Measurements from ENCODE around the gene RBFOX1. TPM values are rescaled to one million over a fixed set of nuclear protein-coding genes. Genes with fewer than 3 reads are reported as not detected.

Gene RBFOX1
- polyA plus RNA-seq, 1 donor from 2014 or later, result 56.8 TPM

DNA sequence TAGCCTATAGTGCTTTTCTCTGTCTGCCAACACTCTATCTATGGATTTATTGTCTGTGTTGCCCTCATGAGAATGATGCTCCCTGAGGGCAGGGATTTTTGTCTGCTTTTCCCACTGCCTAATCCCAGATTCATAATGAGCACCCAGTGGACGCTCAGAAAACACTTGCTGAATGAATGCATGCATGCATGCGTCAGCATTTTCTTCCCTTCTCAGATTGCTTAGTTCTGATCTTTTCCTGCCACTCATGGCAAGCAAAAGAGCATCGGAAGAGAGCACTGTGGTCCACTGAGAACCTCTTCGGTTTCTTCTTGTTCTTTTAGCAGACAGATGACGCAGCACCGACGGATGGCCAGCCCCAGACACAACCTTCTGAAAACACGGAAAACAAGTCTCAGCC, 246.8 kb downstream of the RBFOX1 start:
- TF ChIP-seq, protein P1, sequence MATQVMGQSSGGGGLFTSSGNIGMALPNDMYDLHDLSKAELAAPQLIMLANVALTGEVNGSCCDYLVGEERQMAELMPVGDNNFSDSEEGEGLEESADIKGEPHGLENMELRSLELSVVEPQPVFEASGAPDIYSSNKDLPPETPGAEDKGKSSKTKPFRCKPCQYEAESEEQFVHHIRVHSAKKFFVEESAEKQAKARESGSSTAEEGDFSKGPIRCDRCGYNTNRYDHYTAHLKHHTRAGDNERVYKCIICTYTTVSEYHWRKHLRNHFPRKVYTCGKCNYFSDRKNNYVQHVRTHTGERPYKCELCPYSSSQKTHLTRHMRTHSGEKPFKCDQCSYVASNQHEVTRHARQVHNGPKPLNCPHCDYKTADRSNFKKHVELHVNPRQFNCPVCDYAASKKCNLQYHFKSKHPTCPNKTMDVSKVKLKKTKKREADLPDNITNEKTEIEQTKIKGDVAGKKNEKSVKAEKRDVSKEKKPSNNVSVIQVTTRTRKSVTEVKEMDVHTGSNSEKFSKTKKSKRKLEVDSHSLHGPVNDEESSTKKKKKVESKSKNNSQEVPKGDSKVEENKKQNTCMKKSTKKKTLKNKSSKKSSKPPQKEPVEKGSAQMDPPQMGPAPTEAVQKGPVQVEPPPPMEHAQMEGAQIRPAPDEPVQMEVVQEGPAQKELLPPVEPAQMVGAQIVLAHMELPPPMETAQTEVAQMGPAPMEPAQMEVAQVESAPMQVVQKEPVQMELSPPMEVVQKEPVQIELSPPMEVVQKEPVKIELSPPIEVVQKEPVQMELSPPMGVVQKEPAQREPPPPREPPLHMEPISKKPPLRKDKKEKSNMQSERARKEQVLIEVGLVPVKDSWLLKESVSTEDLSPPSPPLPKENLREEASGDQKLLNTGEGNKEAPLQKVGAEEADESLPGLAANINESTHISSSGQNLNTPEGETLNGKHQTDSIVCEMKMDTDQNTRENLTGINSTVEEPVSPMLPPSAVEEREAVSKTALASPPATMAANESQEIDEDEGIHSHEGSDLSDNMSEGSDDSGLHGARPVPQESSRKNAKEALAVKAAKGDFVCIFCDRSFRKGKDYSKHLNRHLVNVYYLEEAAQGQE (IDR thresholded peaks at IDR 0.05; ENCODE audit: borderline replicate concordance), result no peak
- TF ChIP-seq RAD21 (conservative IDR thresholded peaks at IDR 0.05) (no peak), EP300 (conservative IDR thresholded peaks at IDR 0.05; ENCODE audit: poor library complexity, severe bottlenecking) (no peak), MXI1 (conservative IDR thresholded peaks at IDR 0.05; ENCODE audit: poor library complexity, severe bottlenecking) (no peak), TAF1 (IDR thresholded peaks at IDR 0.05; ENCODE audit: low read depth) (no peak), EZH2 (IDR thresholded peaks at IDR 0.05; ENCODE audit: borderline replicate concordance, insufficient read depth, low read length, poor library complexity, severe bottlenecking) (no peak)
- Histone ChIP-seq H3K36me3 (ENCODE audit: insufficient read depth, low read length) (no peaks in the 10 kb centered on the region), H4K20me1 (ENCODE audit: insufficient read depth) (no peaks in the 10 kb centered on the region), H3K27me3 (ENCODE audit: insufficient read depth, low read depth, low read length) (no peaks in the 10 kb centered on the region), H3K79me2 (replicated peaks; ENCODE audit: insufficient read depth, low read length) (no peaks in the 10 kb centered on the region), H3K4me2 (ENCODE audit: low read length) (no peak overlapping the region), H2AFZ (ENCODE audit: low read depth, low read length) (no peak overlapping the region), H3K9me3 (ENCODE audit: low read length) (no peaks in the 10 kb centered on the region), H3K9me2 (ENCODE audit: insufficient read depth, low read length) (no peaks in the 10 kb centered on the region), H3F3A (ENCODE audit: insufficient read depth, low read length, poor library complexity, severe bottlenecking) (no peaks in the 10 kb centered on the region), H3K27ac (ENCODE audit: low read length) (no peak overlapping the region), H3K9ac (ENCODE audit: low read length) (no peak overlapping the region), H3K4me3 (ENCODE audit: low read length) (no peak overlapping the region)

DNA sequence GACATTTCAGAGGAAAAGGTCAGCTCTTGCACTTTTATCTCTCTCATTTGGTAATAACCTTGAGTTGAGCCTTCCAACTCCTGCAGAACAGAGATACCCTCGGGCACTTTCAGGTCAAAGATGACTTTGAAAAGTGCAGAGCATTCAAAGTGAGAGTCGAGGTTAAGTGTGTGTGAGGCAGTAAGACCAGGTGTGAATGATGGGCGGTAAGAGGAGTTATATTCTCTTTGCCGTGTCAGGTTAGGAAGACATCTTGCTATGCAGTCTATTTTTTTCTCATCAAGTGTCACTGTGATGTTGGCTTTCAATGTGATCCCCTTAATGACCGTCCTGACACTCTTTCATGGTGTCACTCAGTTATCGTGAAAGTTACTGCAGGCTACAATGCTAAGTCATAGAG, 248.5 kb downstream of the RBFOX1 start:
- Histone ChIP-seq H3K9me2 (ENCODE audit: insufficient read depth, low read length) (no peaks in the 10 kb centered on the region), H3K9me3 (ENCODE audit: low read length) (no peaks in the 10 kb centered on the region), H3K36me3 (ENCODE audit: insufficient read depth, low read length) (no peaks in the 10 kb centered on the region), H3K27me3 (ENCODE audit: insufficient read depth, low read depth, low read length) (no peaks in the 10 kb centered on the region), H3K9ac (ENCODE audit: low read length) (no peak overlapping the region), H3F3A (ENCODE audit: insufficient read depth, low read length, poor library complexity, severe bottlenecking) (no peaks in the 10 kb centered on the region), H3K27ac (ENCODE audit: low read length) (no peak overlapping the region), H4K20me1 (ENCODE audit: insufficient read depth) (no peaks in the 10 kb centered on the region), H3K4me3 (ENCODE audit: low read length) (no peak overlapping the region), H3K79me2 (replicated peaks; ENCODE audit: insufficient read depth, low read length) (no peaks in the 10 kb centered on the region), H2AFZ (ENCODE audit: low read depth, low read length) (no peak overlapping the region), H3K4me2 (ENCODE audit: low read length) (no peak overlapping the region)
- peak; percentile 43 for TF ChIP-seq EP300 (conservative IDR thresholded peaks at IDR 0.05; ENCODE audit: poor library complexity, severe bottlenecking)
- no peak for TF ChIP-seq MXI1 (conservative IDR thresholded peaks at IDR 0.05; ENCODE audit: poor library complexity, severe bottlenecking)
- TF ChIP-seq EZH2 (IDR thresholded peaks at IDR 0.05; ENCODE audit: borderline replicate concordance, insufficient read depth, low read length, poor library complexity, severe bottlenecking), result no peak

DNA sequence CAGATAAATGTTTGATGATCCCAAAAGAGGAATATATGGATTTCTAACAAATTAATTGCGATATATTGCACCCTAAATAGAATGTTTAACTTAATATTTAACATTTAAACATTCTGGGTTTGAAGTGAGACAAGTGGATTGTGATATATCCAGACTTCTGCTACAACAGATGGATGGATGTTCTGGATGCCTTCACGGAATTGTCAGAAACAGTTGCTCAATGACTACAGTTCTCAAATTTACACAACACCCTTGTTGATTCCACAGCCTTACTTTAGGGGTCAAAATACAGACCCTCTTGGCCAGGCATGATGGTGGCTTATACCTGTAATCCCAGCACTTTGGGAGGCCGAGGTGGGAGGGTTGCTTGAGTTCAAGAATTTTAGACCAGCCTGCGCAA, 250.8 kb downstream of the RBFOX1 start:
- Histone ChIP-seq H3F3A (ENCODE audit: insufficient read depth, low read length, poor library complexity, severe bottlenecking) (no peaks in the 10 kb centered on the region), H3K9me2 (ENCODE audit: insufficient read depth, low read length) (no peaks in the 10 kb centered on the region), H3K4me2 (ENCODE audit: low read length) (no peak overlapping the region), H2AFZ (ENCODE audit: low read depth, low read length) (no peak overlapping the region), H3K36me3 (ENCODE audit: insufficient read depth, low read length) (no peaks in the 10 kb centered on the region), H3K27ac (ENCODE audit: low read length) (no peak overlapping the region), H3K4me3 (ENCODE audit: low read length) (no peak overlapping the region), H3K79me2 (replicated peaks; ENCODE audit: insufficient read depth, low read length) (no peaks in the 10 kb centered on the region), H3K9me3 (ENCODE audit: low read length) (no peaks in the 10 kb centered on the region), H3K27me3 (ENCODE audit: insufficient read depth, low read depth, low read length) (no peaks in the 10 kb centered on the region), H4K20me1 (ENCODE audit: insufficient read depth) (no peaks in the 10 kb centered on the region), H3K9ac (ENCODE audit: low read length) (no peak overlapping the region)
- TF ChIP-seq EP300 (conservative IDR thresholded peaks at IDR 0.05; ENCODE audit: poor library complexity, severe bottlenecking) (no peak), RAD21 (conservative IDR thresholded peaks at IDR 0.05) (no peak), EZH2 (IDR thresholded peaks at IDR 0.05; ENCODE audit: borderline replicate concordance, insufficient read depth, low read length, poor library complexity, severe bottlenecking) (no peak), TAF1 (IDR thresholded peaks at IDR 0.05; ENCODE audit: low read depth) (no peak), MXI1 (conservative IDR thresholded peaks at IDR 0.05; ENCODE audit: poor library complexity, severe bottlenecking) (no peak), SMC3 (conservative IDR thresholded peaks at IDR 0.05; ENCODE audit: poor library complexity) (no peak), POLR2AphosphoS5 (IDR thresholded peaks at IDR 0.05) (no peak)
- TF ChIP-seq, protein P2, sequence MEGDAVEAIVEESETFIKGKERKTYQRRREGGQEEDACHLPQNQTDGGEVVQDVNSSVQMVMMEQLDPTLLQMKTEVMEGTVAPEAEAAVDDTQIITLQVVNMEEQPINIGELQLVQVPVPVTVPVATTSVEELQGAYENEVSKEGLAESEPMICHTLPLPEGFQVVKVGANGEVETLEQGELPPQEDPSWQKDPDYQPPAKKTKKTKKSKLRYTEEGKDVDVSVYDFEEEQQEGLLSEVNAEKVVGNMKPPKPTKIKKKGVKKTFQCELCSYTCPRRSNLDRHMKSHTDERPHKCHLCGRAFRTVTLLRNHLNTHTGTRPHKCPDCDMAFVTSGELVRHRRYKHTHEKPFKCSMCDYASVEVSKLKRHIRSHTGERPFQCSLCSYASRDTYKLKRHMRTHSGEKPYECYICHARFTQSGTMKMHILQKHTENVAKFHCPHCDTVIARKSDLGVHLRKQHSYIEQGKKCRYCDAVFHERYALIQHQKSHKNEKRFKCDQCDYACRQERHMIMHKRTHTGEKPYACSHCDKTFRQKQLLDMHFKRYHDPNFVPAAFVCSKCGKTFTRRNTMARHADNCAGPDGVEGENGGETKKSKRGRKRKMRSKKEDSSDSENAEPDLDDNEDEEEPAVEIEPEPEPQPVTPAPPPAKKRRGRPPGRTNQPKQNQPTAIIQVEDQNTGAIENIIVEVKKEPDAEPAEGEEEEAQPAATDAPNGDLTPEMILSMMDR (IDR thresholded peaks at IDR 0.05; ENCODE audit: poor library complexity, severe bottlenecking), result no peak
- TF ChIP-seq, protein P1 (IDR thresholded peaks at IDR 0.05; ENCODE audit: borderline replicate concordance), result no peak
